ENCODE results near the gene BICDL1. TPM values are rescaled to one million over a fixed set of nuclear protein-coding genes. Genes with fewer than 3 reads are reported as not detected.

Gene BICDL1
- total RNA-seq, 3 donors from 2014 or later = 0.48 to 23.4 (median 5.6) TPM

DNA sequence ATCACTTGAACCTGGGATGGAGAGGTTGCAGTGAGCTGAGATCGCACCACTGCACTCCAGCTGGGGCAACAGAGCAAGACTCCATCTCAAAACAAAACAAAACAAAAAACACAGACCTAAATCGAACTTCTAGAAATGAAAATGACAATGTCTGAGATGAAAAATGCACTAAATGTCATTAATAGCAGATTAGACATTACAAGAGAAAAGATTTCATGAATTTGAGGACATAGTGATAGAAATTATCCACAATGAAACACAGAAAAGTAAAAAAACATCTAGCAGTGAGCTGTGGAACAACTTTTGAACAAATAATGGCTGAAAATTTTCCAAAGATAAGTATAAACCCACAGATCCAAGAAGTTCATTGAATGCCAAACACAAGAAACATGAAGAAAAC is 35.2 kb downstream of the BICDL1 start:
- TF ChIP-seq POLR2AphosphoS5 (IDR thresholded peaks at IDR 0.05) (no peak), POLR2A (IDR thresholded peaks at IDR 0.05) (no peak)
- TF ChIP-seq, protein P1, sequence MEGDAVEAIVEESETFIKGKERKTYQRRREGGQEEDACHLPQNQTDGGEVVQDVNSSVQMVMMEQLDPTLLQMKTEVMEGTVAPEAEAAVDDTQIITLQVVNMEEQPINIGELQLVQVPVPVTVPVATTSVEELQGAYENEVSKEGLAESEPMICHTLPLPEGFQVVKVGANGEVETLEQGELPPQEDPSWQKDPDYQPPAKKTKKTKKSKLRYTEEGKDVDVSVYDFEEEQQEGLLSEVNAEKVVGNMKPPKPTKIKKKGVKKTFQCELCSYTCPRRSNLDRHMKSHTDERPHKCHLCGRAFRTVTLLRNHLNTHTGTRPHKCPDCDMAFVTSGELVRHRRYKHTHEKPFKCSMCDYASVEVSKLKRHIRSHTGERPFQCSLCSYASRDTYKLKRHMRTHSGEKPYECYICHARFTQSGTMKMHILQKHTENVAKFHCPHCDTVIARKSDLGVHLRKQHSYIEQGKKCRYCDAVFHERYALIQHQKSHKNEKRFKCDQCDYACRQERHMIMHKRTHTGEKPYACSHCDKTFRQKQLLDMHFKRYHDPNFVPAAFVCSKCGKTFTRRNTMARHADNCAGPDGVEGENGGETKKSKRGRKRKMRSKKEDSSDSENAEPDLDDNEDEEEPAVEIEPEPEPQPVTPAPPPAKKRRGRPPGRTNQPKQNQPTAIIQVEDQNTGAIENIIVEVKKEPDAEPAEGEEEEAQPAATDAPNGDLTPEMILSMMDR (IDR thresholded peaks at IDR 0.05) = no peak
- intact Hi-C loops (cut with DNase I; ENCODE audit: low total_unique reads) = no loop called here
- H3K36me3 ChIP-seq = no peaks in the 10 kb centered on the region
- H3K27me3 ChIP-seq = no peaks in the 10 kb centered on the region
- H3K4me1 ChIP-seq = no peaks in the 10 kb centered on the region
- no peak for DNase-seq (ENCODE audit: low spot score in 2 of 2)
- no peak overlapping the region for H3K27ac ChIP-seq
- H3K9me3 ChIP-seq = peaks cover 0 to 10% of the 10 kb centered on the region in 2 donors
- H3K4me3 ChIP-seq = no peak overlapping the region

DNA sequence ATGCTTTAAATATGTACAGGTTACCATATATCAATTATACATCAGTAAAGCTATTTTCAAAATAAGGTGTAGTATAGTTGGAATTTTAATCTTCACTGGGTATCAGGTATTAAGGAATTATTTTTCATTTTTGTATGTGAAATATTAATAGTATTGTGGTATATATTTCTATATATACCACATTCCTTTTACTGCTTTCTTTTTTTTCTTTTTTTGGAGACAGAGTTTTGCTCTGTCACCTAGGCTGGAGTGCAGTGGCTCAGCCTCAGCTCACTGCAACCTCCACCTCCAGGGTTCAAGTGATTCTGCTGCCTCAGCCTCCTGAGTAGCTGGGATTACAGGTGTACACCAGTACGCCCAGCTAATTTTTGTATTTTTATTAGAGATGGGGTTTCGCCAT is 36.6 kb downstream of the BICDL1 start:
- Histone ChIP-seq H3K27me3 (no peaks in the 10 kb centered on the region), H3K36me3 (no peaks in the 10 kb centered on the region), H3K4me1 (no peaks in the 10 kb centered on the region), H3K4me3 (no peak overlapping the region), H3K27ac (no peak overlapping the region), H3K9me3 (peaks cover 0 to 10% of the 10 kb centered on the region in 2 donors)
- intact Hi-C loops (cut with DNase I; ENCODE audit: low total_unique reads) = no loop called here
- no peak for TF ChIP-seq POLR2A (IDR thresholded peaks at IDR 0.05)
- TF ChIP-seq, protein P1 (IDR thresholded peaks at IDR 0.05) = no peak
- TF ChIP-seq POLR2AphosphoS5 (IDR thresholded peaks at IDR 0.05) = no peak
- no peak for DNase-seq (ENCODE audit: low spot score in 2 of 2)

DNA sequence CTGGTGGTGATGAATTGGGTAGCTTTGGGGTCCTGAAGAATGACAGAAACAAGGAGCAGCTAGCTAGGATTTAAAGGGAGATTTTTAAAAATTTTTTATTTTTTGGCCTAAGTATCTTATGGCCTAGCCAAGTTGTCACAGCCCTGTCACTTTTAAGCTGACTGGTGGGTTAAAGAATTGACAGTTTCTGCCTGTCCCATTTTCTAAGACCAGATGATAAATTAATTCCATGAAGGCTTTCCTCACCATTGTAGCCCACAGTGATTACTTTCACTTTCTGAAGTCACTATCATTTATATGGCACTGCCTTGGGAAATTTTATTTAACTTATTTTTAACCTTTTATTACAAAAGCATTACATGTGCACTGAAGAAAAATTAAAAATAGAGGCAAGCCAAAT is 43.2 kb downstream of the BICDL1 start:
- intact Hi-C loops (cut with DNase I; ENCODE audit: low total_unique reads) = no loop called here
- Histone ChIP-seq H3K27me3 (no peaks in the 10 kb centered on the region), H3K9me3 (no peaks in the 10 kb centered on the region)

DNA sequence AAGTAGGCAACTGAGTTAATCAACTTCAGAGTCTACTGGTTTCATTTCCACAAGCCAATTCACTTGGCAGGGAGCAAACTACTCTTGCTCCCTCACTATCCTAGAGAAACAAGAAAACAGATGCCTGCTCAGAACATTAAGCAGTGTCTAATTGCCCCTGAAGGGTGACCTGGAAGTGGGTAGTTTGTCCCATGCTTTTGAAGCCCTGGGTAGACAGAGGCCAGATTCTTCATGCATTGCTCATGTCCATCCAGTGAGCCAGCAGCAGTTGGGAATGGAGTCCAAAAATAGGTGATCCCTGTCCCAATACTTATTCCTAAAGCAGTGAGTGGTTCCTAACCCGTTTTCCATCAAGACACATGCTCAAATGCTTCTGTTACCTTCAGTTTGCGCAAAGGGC is 48.8 kb downstream of the BICDL1 start:
- TF ChIP-seq, protein P1 (IDR thresholded peaks at IDR 0.05) = no peak
- no peak for TF ChIP-seq POLR2AphosphoS5 (IDR thresholded peaks at IDR 0.05)
- TF ChIP-seq POLR2A (IDR thresholded peaks at IDR 0.05) = no peak
- intact Hi-C loops (cut with DNase I; ENCODE audit: low total_unique reads) = no loop called here
- Histone ChIP-seq H3K4me3 (no peak overlapping the region), H3K4me1 (no peaks in the 10 kb centered on the region), H3K36me3 (no peaks in the 10 kb centered on the region), H3K9me3 (no peaks in the 10 kb centered on the region), H3K27me3 (no peaks in the 10 kb centered on the region), H3K27ac (no peak overlapping the region)
- no peak for DNase-seq (ENCODE audit: low spot score in 2 of 2)

More for the DNA sequence above, 43.2 kb downstream of the BICDL1 start:
- no peaks in the 10 kb centered on the region for H3K4me1 ChIP-seq
- no peak overlapping the region for H3K27ac ChIP-seq
- no peak for DNase-seq (ENCODE audit: low spot score in 2 of 2)
- TF ChIP-seq POLR2A (IDR thresholded peaks at IDR 0.05) = no peak
- no peak for TF ChIP-seq POLR2AphosphoS5 (IDR thresholded peaks at IDR 0.05)
- TF ChIP-seq, protein P1 (IDR thresholded peaks at IDR 0.05) = no peak
- H3K36me3 ChIP-seq = no peaks in the 10 kb centered on the region
- H3K4me3 ChIP-seq = no peak overlapping the region

DNA sequence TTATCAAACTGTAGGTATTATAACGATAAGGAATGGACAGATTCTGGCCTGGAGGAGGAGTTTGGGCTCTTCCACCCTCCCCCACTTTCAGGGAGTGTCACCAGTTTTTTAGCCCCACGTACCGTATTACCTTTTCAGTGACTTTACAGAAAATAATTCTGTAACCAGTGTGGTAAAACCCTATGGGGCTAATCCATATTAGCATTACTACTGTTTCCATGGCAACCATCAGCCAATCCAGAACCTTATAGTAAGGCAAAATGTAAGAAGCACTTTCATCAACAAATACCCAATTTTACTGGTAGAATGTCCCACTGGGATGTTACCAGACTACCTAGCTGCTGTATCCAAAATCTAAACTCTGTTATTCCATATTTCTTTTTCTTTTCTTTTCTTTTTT is 50.7 kb downstream of the BICDL1 start:
- Histone ChIP-seq H3K27me3 (no peaks in the 10 kb centered on the region), H3K4me3 (no peak overlapping the region), H3K4me1 (no peaks in the 10 kb centered on the region), H3K27ac (no peak overlapping the region), H3K9me3 (no peaks in the 10 kb centered on the region), H3K36me3 (no peaks in the 10 kb centered on the region)
- intact Hi-C loops (cut with DNase I; ENCODE audit: low total_unique reads) = no loop called here
- TF ChIP-seq POLR2AphosphoS5 (IDR thresholded peaks at IDR 0.05) = no peak
- TF ChIP-seq POLR2A (IDR thresholded peaks at IDR 0.05) = no peak
- TF ChIP-seq, protein P1 (IDR thresholded peaks at IDR 0.05) = no peak
- DNase-seq (ENCODE audit: low spot score in 2 of 2) = no peak

Data from breast epithelium (tissue), 4 donors.